Trophoblast cell (in vitro differentiated cells and primary cell): Measurements from ENCODE around the gene UBALD2.

Experiments used
- DNase-seq, 2 donors: peaks; one replicate each; pipeline ENCODE4 v3.0.0-alpha.2; 2016
- H2AFZ ChIP-seq: 2 replicates; pipeline ENCODE4 v1.6.1; 2013; ENCODE audit warnings: low read length, moderate library complexity, mild to moderate bottlenecking; ENCODE audit not compliant: insufficient read depth, poor library complexity
- H2AK5ac ChIP-seq: 2 replicates; pipeline ENCODE4 v1.6.1; 2013; ENCODE audit warnings: mild to moderate bottlenecking, low read length
- H2BK120ac ChIP-seq: 2 replicates; pipeline ENCODE4 v1.6.1; 2013; ENCODE audit warnings: low read length, mild to moderate bottlenecking, moderate library complexity; ENCODE audit not compliant: insufficient read depth, poor library complexity
- H2BK12ac ChIP-seq: 2 replicates; pipeline ENCODE4 v1.6.1; 2013; ENCODE audit warnings: mild to moderate bottlenecking, low read length, moderate library complexity
- H2BK5ac ChIP-seq: 2 replicates; pipeline ENCODE4 v1.6.1; 2013; ENCODE audit warnings: low read length, low read depth, moderate library complexity, mild to moderate bottlenecking; ENCODE audit not compliant: poor library complexity
- H3K14ac ChIP-seq: 2 replicates; pipeline ENCODE4 v1.6.1; 2013; ENCODE audit warnings: mild to moderate bottlenecking, low read length
- H3K18ac ChIP-seq: 2 replicates; pipeline ENCODE4 v1.6.1; 2013; ENCODE audit warnings: mild to moderate bottlenecking, low read length
- H3K23ac ChIP-seq: 2 replicates; pipeline ENCODE4 v1.6.1; 2013; ENCODE audit warnings: low read length
- H3K27ac ChIP-seq: 2 replicates; pipeline ENCODE4 v1.5.1; 2013; ENCODE audit warnings: low read depth, mild to moderate bottlenecking, inconsistent platforms, low read length, moderate library complexity
- H3K27me3 ChIP-seq: 2 replicates; pipeline ENCODE4 v1.6.1; 2013; ENCODE audit warnings: inconsistent platforms, mild to moderate bottlenecking, low read length, moderate library complexity; ENCODE audit not compliant: insufficient read depth
- H3K36me3 ChIP-seq, 2 experiments: 1 replicate in 1 of 2; 2 replicates in 1 of 2; pipeline ENCODE4 v1.6.1; 2013; ENCODE audit warnings: low read length in 2 of 2, mild to moderate bottlenecking in 2 of 2, moderate library complexity in 1 of 2; ENCODE audit not compliant: insufficient read depth in 2 of 2, control insufficient read depth in 1 of 2
- H3K4ac ChIP-seq: 2 replicates; pipeline ENCODE4 v1.6.1; 2013; ENCODE audit warnings: low read depth, mild to moderate bottlenecking, low read length, moderate library complexity
- H3K4me1 ChIP-seq, 2 experiments: 1 replicate in 1 of 2; 2 replicates in 1 of 2; pipeline ENCODE4 v1.6.1; 2013; ENCODE audit warnings: low read length in 2 of 2, mild to moderate bottlenecking in 2 of 2, moderate library complexity in 1 of 2; ENCODE audit not compliant: insufficient read depth in 2 of 2, control insufficient read depth in 1 of 2
- H3K4me2 ChIP-seq: 2 replicates; pipeline ENCODE4 v1.6.1; 2013; ENCODE audit warnings: inconsistent platforms, mild to moderate bottlenecking, low read length, moderate library complexity
- H3K4me3 ChIP-seq: 2 replicates; pipeline ENCODE4 v1.5.1; 2013; ENCODE audit warnings: mild to moderate bottlenecking, low read depth, low read length, inconsistent platforms
- H3K79me1 ChIP-seq: one replicate; pipeline ENCODE4 v1.6.1; 2013; ENCODE audit warnings: low read length
- H3K79me2 ChIP-seq: 2 replicates; pipeline ENCODE4 v1.6.1; 2013; ENCODE audit warnings: low read length, mild to moderate bottlenecking; ENCODE audit not compliant: control insufficient read depth, insufficient read depth, poor library complexity
- H3K9ac ChIP-seq: 2 replicates; pipeline ENCODE4 v1.6.1; 2013; ENCODE audit warnings: mild to moderate bottlenecking, low read length
- H3K9me3 ChIP-seq: 2 replicates; pipeline ENCODE4 v1.6.1; 2013; ENCODE audit warnings: low read depth, mild to moderate bottlenecking, control low read depth, inconsistent platforms, low read length; ENCODE audit not compliant: insufficient read depth
- H4K12ac ChIP-seq: 2 replicates; pipeline ENCODE4 v1.6.1; 2013; ENCODE audit warnings: low read depth, mild to moderate bottlenecking, low read length, moderate library complexity
- H4K8ac ChIP-seq: 2 replicates; pipeline ENCODE4 v1.6.1; 2013; ENCODE audit warnings: low read depth, mild to moderate bottlenecking, low read length, moderate library complexity
- H4K91ac ChIP-seq: one replicate; pipeline ENCODE4 v1.6.1; 2013; ENCODE audit warnings: low read depth, mild to moderate bottlenecking, low read length, moderate library complexity
- WGBS: extraction: QIAGEN DNeasy Blood & Tissue Kit; methylation state at CpG from one replicate; pipeline ENCODE4 v1.1.7; 2013; ENCODE audit warnings: missing lambda C conversion rate; ENCODE audit not compliant: insufficient read length, insufficient coverage; ENCODE audit errors: extremely low coverage; 5-methylcytosine and 5-hydroxymethylcytosine counted together

UBALD2 gene

GRCh38 chr17:76261421-76262215, 3.5 kb upstream of the UBALD2 start:
- H4K8ac ChIP-seq: peak overlapping the region; percentile 16
- no peak overlapping the region for H3K4me2 ChIP-seq
- no peak overlapping the region for H3K4me3 ChIP-seq
- H2AFZ ChIP-seq: peak overlapping the region; percentile 17
- peaks cover 20 to 24% of the 10 kb centered on the region in 2 experiments for H3K4me1 ChIP-seq
- H3K9ac ChIP-seq: no peak overlapping the region
- peaks cover 6% of the 10 kb centered on the region for H3K79me2 ChIP-seq
- peak overlapping the region; percentile 54 for H3K18ac ChIP-seq
- H2BK120ac ChIP-seq: peak overlapping the region; percentile 14
- no CpG with 5 or more reads among the region's 23 CpGs for WGBS
- no peaks in the 10 kb centered on the region for H3K9me3 ChIP-seq
- H3K36me3 ChIP-seq: no peaks in the 10 kb centered on the region
- peak overlapping the region; percentile 73 for H3K14ac ChIP-seq
- H3K27me3 ChIP-seq: no peaks in the 10 kb centered on the region
- no peak overlapping the region for H3K23ac ChIP-seq
- H3K4ac ChIP-seq: no peak overlapping the region
- peaks cover 24% of the 10 kb centered on the region for H3K79me1 ChIP-seq
- peak overlapping the region; percentile 26 for H2BK5ac ChIP-seq
- H2AK5ac ChIP-seq: peak overlapping the region; percentile 26
- no peak overlapping the region for H4K12ac ChIP-seq
- DNase-seq: peak; percentile 66 to 72
- H3K27ac ChIP-seq: no peak overlapping the region
- peak overlapping the region; percentile 50 for H4K91ac ChIP-seq
- H2BK12ac ChIP-seq: peak overlapping the region; percentile 92

- no peak overlapping the region for H2AK5ac ChIP-seq
- H3K4ac ChIP-seq: no peak overlapping the region
- H3K27ac ChIP-seq: peak overlapping the region; percentile 27
- no peak overlapping the region for H2BK5ac ChIP-seq
- no peak overlapping the region for H4K8ac ChIP-seq
- H2AFZ ChIP-seq: no peak overlapping the region
- peaks cover 6% of the 10 kb centered on the region for H3K79me2 ChIP-seq
- no peak overlapping the region for H3K4me3 ChIP-seq
- H3K9ac ChIP-seq: no peak overlapping the region
- H3K4me2 ChIP-seq: peak overlapping the region; percentile 28
- no peaks in the 10 kb centered on the region for H3K9me3 ChIP-seq
- H4K91ac ChIP-seq: peak overlapping the region; percentile 3
- peaks cover 32 to 34% of the 10 kb centered on the region in 2 experiments for H3K4me1 ChIP-seq
- peak; percentile 98 to 100 for DNase-seq
- H2BK120ac ChIP-seq: no peak overlapping the region
- WGBS: no CpG with 5 or more reads among the region's 9 CpGs
- no peak overlapping the region for H3K18ac ChIP-seq
- no peaks in the 10 kb centered on the region for H3K27me3 ChIP-seq
- no peak overlapping the region for H3K14ac ChIP-seq
- peaks cover 0 to 3% of the 10 kb centered on the region in 2 experiments for H3K36me3 ChIP-seq
- no peak overlapping the region for H2BK12ac ChIP-seq
- H3K79me1 ChIP-seq: peaks cover 33% of the 10 kb centered on the region
- no peak overlapping the region for H3K23ac ChIP-seq
- no peak overlapping the region for H4K12ac ChIP-seq
Observed at GRCh38 chr17:76262732-76263344, 2.3 kb upstream of the UBALD2 start.

- H4K12ac ChIP-seq: no peak overlapping the region
Observed at GRCh38 chr17:76263896-76264295, 1.3 kb upstream of the UBALD2 start.

GRCh38 chr17:76264425-76264754, 758 bp upstream of the UBALD2 start:
- peak in 1 of 2 donors; percentile 25 for DNase-seq

More at GRCh38 chr17:76263896-76264295, 1.3 kb upstream of the UBALD2 start:
- Histone ChIP-seq H3K36me3 (peaks cover 0 to 3% of the 10 kb centered on the region in 2 experiments), H3K27ac (no peak overlapping the region), H2AK5ac (no peak overlapping the region), H2BK12ac (peak overlapping the region; percentile 50), H4K8ac (no peak overlapping the region), H3K18ac (no peak overlapping the region), H3K79me2 (peaks cover 6% of the 10 kb centered on the region), H2BK5ac (peak overlapping the region; percentile 76), H2BK120ac (peak overlapping the region; percentile 80), H3K9ac (no peak overlapping the region), H3K4me2 (no peak overlapping the region), H3K9me3 (no peaks in the 10 kb centered on the region), H3K4me3 (no peak overlapping the region), H4K91ac (peak overlapping the region; percentile 75), H3K4me1 (peaks cover 37 to 41% of the 10 kb centered on the region in 2 experiments), H3K23ac (no peak overlapping the region), H3K27me3 (no peaks in the 10 kb centered on the region), H3K14ac (peak overlapping the region; percentile 54), H2AFZ (no peak overlapping the region), H3K79me1 (peaks cover 35% of the 10 kb centered on the region), H3K4ac (no peak overlapping the region)
- DNase-seq: peak in 1 of 2 donors; percentile 52
- WGBS: no CpG with 5 or more reads among the region's 5 CpGs

More at GRCh38 chr17:76264425-76264754, 758 bp upstream of the UBALD2 start:
- Histone ChIP-seq H2AK5ac (no peak overlapping the region), H3K4me2 (peak overlapping the region; percentile 57), H2AFZ (no peak overlapping the region), H4K12ac (no peak overlapping the region), H3K27ac (peak overlapping the region; percentile 75), H2BK5ac (no peak overlapping the region), H3K79me2 (peaks cover 6% of the 10 kb centered on the region), H3K9me3 (no peaks in the 10 kb centered on the region), H2BK120ac (peak overlapping the region; percentile 65), H3K23ac (no peak overlapping the region), H3K4ac (no peak overlapping the region), H2BK12ac (no peak overlapping the region), H4K8ac (no peak overlapping the region), H3K14ac (peak overlapping the region; percentile 65), H4K91ac (peak overlapping the region; percentile 48), H3K4me1 (peaks cover 41 to 46% of the 10 kb centered on the region in 2 experiments), H3K27me3 (no peaks in the 10 kb centered on the region), H3K18ac (no peak overlapping the region), H3K79me1 (peaks cover 35% of the 10 kb centered on the region), H3K9ac (no peak overlapping the region), H3K4me3 (no peak overlapping the region), H3K36me3 (peaks cover under 1 to 6% of the 10 kb centered on the region in 2 experiments)
- WGBS: no CpG with 5 or more reads among the region's 9 CpGs
